ENCODE data around the gene FHIT.

FHIT gene

GRCh38 chr3:60953351-60953750, 297.9 kb downstream of the FHIT start:
- H3K27ac ChIP-seq (ENCODE audit: low read length): no peak overlapping the region
- H3K4me3 ChIP-seq (ENCODE audit: low read depth in 1 of 2, low read length in 2 of 2): no peak overlapping the region
- H3K9me3 ChIP-seq (ENCODE audit: control insufficient read depth in 1 of 2, low read length in 2 of 2): peaks cover 0 to 7% of the 10 kb centered on the region in 2 donors
- no peaks in the 10 kb centered on the region for H3K27me3 ChIP-seq (ENCODE audit: low read depth, low read length)
- H3K36me3 ChIP-seq (ENCODE audit: control insufficient read depth in 1 of 2, insufficient read depth in 2 of 2, low read length in 2 of 2): no peaks in the 10 kb centered on the region
- H3K4me1 ChIP-seq (ENCODE audit: control insufficient read depth in 1 of 2, insufficient read depth in 2 of 2, low read length in 2 of 2): no peaks in the 10 kb centered on the region

- H3K4me3 ChIP-seq (ENCODE audit: low read depth in 1 of 2, low read length in 2 of 2): no peak overlapping the region
- no peaks in the 10 kb centered on the region for H3K4me1 ChIP-seq (ENCODE audit: control insufficient read depth in 1 of 2, insufficient read depth in 2 of 2, low read length in 2 of 2)
- no peaks in the 10 kb centered on the region for H3K27me3 ChIP-seq (ENCODE audit: low read depth, low read length)
- H3K9me3 ChIP-seq (ENCODE audit: control insufficient read depth in 1 of 2, low read length in 2 of 2): peaks cover 0 to 7% of the 10 kb centered on the region in 2 donors
- no peak overlapping the region for H3K27ac ChIP-seq (ENCODE audit: low read length)
- H3K36me3 ChIP-seq (ENCODE audit: control insufficient read depth in 1 of 2, insufficient read depth in 2 of 2, low read length in 2 of 2): no peaks in the 10 kb centered on the region
Measured at GRCh38 chr3:60952055-60952454, 299.2 kb downstream of the FHIT start.

GRCh38 chr3:60949146-60949545, 302.1 kb downstream of the FHIT start:
- Histone ChIP-seq H3K4me3 (ENCODE audit: low read depth in 1 of 2, low read length in 2 of 2) (no peak overlapping the region), H3K27me3 (ENCODE audit: low read depth, low read length) (no peaks in the 10 kb centered on the region), H3K27ac (ENCODE audit: low read length) (no peak overlapping the region), H3K9me3 (ENCODE audit: control insufficient read depth in 1 of 2, low read length in 2 of 2) (no peaks in the 10 kb centered on the region), H3K4me1 (ENCODE audit: control insufficient read depth in 1 of 2, insufficient read depth in 2 of 2, low read length in 2 of 2) (no peaks in the 10 kb centered on the region), H3K36me3 (ENCODE audit: control insufficient read depth in 1 of 2, insufficient read depth in 2 of 2, low read length in 2 of 2) (no peaks in the 10 kb centered on the region)

GRCh38 chr3:60948488-60948887, 302.8 kb downstream of the FHIT start:
- Histone ChIP-seq H3K27ac (ENCODE audit: low read length) (no peak overlapping the region), H3K4me3 (ENCODE audit: low read depth in 1 of 2, low read length in 2 of 2) (no peak overlapping the region), H3K4me1 (ENCODE audit: control insufficient read depth in 1 of 2, insufficient read depth in 2 of 2, low read length in 2 of 2) (no peaks in the 10 kb centered on the region), H3K9me3 (ENCODE audit: control insufficient read depth in 1 of 2, low read length in 2 of 2) (no peaks in the 10 kb centered on the region), H3K27me3 (ENCODE audit: low read depth, low read length) (no peaks in the 10 kb centered on the region), H3K36me3 (ENCODE audit: control insufficient read depth in 1 of 2, insufficient read depth in 2 of 2, low read length in 2 of 2) (no peaks in the 10 kb centered on the region)

- no peaks in the 10 kb centered on the region for H3K4me1 ChIP-seq (ENCODE audit: control insufficient read depth in 1 of 2, insufficient read depth in 2 of 2, low read length in 2 of 2)
- H3K27ac ChIP-seq (ENCODE audit: low read length): no peak overlapping the region
- no peaks in the 10 kb centered on the region for H3K27me3 ChIP-seq (ENCODE audit: low read depth, low read length)
- no peaks in the 10 kb centered on the region for H3K36me3 ChIP-seq (ENCODE audit: control insufficient read depth in 1 of 2, insufficient read depth in 2 of 2, low read length in 2 of 2)
- no peaks in the 10 kb centered on the region for H3K9me3 ChIP-seq (ENCODE audit: control insufficient read depth in 1 of 2, low read length in 2 of 2)
- no peak overlapping the region for H3K4me3 ChIP-seq (ENCODE audit: low read depth in 1 of 2, low read length in 2 of 2)
Measured at GRCh38 chr3:60935709-60936108, 315.5 kb downstream of the FHIT start.

GRCh38 chr3:60933824-60934223, 317.4 kb downstream of the FHIT start:
- no peaks in the 10 kb centered on the region for H3K27me3 ChIP-seq (ENCODE audit: low read depth, low read length)
- no peak overlapping the region for H3K27ac ChIP-seq (ENCODE audit: low read length)
- no peak overlapping the region for H3K4me3 ChIP-seq (ENCODE audit: low read depth in 1 of 2, low read length in 2 of 2)
- no peaks in the 10 kb centered on the region for H3K4me1 ChIP-seq (ENCODE audit: control insufficient read depth in 1 of 2, insufficient read depth in 2 of 2, low read length in 2 of 2)
- no peaks in the 10 kb centered on the region for H3K9me3 ChIP-seq (ENCODE audit: control insufficient read depth in 1 of 2, low read length in 2 of 2)
- no peaks in the 10 kb centered on the region for H3K36me3 ChIP-seq (ENCODE audit: control insufficient read depth in 1 of 2, insufficient read depth in 2 of 2, low read length in 2 of 2)

- H3K27ac ChIP-seq (ENCODE audit: low read length): no peak overlapping the region
- H3K4me3 ChIP-seq (ENCODE audit: low read depth in 1 of 2, low read length in 2 of 2): no peak overlapping the region
- no peaks in the 10 kb centered on the region for H3K27me3 ChIP-seq (ENCODE audit: low read depth, low read length)
- no peaks in the 10 kb centered on the region for H3K36me3 ChIP-seq (ENCODE audit: control insufficient read depth in 1 of 2, insufficient read depth in 2 of 2, low read length in 2 of 2)
- no peaks in the 10 kb centered on the region for H3K4me1 ChIP-seq (ENCODE audit: control insufficient read depth in 1 of 2, insufficient read depth in 2 of 2, low read length in 2 of 2)
- no peaks in the 10 kb centered on the region for H3K9me3 ChIP-seq (ENCODE audit: control insufficient read depth in 1 of 2, low read length in 2 of 2)
Measured at GRCh38 chr3:60932643-60933042, 318.6 kb downstream of the FHIT start.

GRCh38 chr3:60932170-60932569, 319.1 kb downstream of the FHIT start:
- Histone ChIP-seq H3K27me3 (ENCODE audit: low read depth, low read length) (no peaks in the 10 kb centered on the region), H3K9me3 (ENCODE audit: control insufficient read depth in 1 of 2, low read length in 2 of 2) (no peaks in the 10 kb centered on the region)

GRCh38 chr3:60931452-60931851, 319.8 kb downstream of the FHIT start:
- Histone ChIP-seq H3K4me1 (ENCODE audit: control insufficient read depth in 1 of 2, insufficient read depth in 2 of 2, low read length in 2 of 2) (no peaks in the 10 kb centered on the region), H3K36me3 (ENCODE audit: control insufficient read depth in 1 of 2, insufficient read depth in 2 of 2, low read length in 2 of 2) (no peaks in the 10 kb centered on the region), H3K27ac (ENCODE audit: low read length) (no peak overlapping the region), H3K27me3 (ENCODE audit: low read depth, low read length) (no peaks in the 10 kb centered on the region), H3K9me3 (ENCODE audit: control insufficient read depth in 1 of 2, low read length in 2 of 2) (no peaks in the 10 kb centered on the region), H3K4me3 (ENCODE audit: low read depth in 1 of 2, low read length in 2 of 2) (no peak overlapping the region)

More at GRCh38 chr3:60932170-60932569, 319.1 kb downstream of the FHIT start:
- Histone ChIP-seq H3K36me3 (ENCODE audit: control insufficient read depth in 1 of 2, insufficient read depth in 2 of 2, low read length in 2 of 2) (no peaks in the 10 kb centered on the region), H3K4me1 (ENCODE audit: control insufficient read depth in 1 of 2, insufficient read depth in 2 of 2, low read length in 2 of 2) (no peaks in the 10 kb centered on the region), H3K27ac (ENCODE audit: low read length) (no peak overlapping the region), H3K4me3 (ENCODE audit: low read depth in 1 of 2, low read length in 2 of 2) (no peak overlapping the region)

GRCh38 chr3:60920519-60920918, 330.7 kb downstream of the FHIT start:
- Histone ChIP-seq H3K36me3 (ENCODE audit: control insufficient read depth in 1 of 2, insufficient read depth in 2 of 2, low read length in 2 of 2) (no peaks in the 10 kb centered on the region), H3K4me1 (ENCODE audit: control insufficient read depth in 1 of 2, insufficient read depth in 2 of 2, low read length in 2 of 2) (no peaks in the 10 kb centered on the region)

GRCh38 chr3:60919296-60919695, 332.0 kb downstream of the FHIT start:
- Histone ChIP-seq H3K27ac (ENCODE audit: low read length) (no peak overlapping the region), H3K36me3 (ENCODE audit: control insufficient read depth in 1 of 2, insufficient read depth in 2 of 2, low read length in 2 of 2) (no peaks in the 10 kb centered on the region), H3K4me3 (ENCODE audit: low read depth in 1 of 2, low read length in 2 of 2) (no peak overlapping the region), H3K9me3 (ENCODE audit: control insufficient read depth in 1 of 2, low read length in 2 of 2) (no peaks in the 10 kb centered on the region), H3K4me1 (ENCODE audit: control insufficient read depth in 1 of 2, insufficient read depth in 2 of 2, low read length in 2 of 2) (no peaks in the 10 kb centered on the region), H3K27me3 (ENCODE audit: low read depth, low read length) (no peaks in the 10 kb centered on the region)

More at GRCh38 chr3:60920519-60920918, 330.7 kb downstream of the FHIT start:
- no peak overlapping the region for H3K27ac ChIP-seq (ENCODE audit: low read length)
- H3K4me3 ChIP-seq (ENCODE audit: low read depth in 1 of 2, low read length in 2 of 2): no peak overlapping the region
- H3K9me3 ChIP-seq (ENCODE audit: control insufficient read depth in 1 of 2, low read length in 2 of 2): no peaks in the 10 kb centered on the region
- no peaks in the 10 kb centered on the region for H3K27me3 ChIP-seq (ENCODE audit: low read depth, low read length)

GRCh38 chr3:60917141-60917540, 334.1 kb downstream of the FHIT start:
- H3K27ac ChIP-seq (ENCODE audit: low read length): no peak overlapping the region
- no peaks in the 10 kb centered on the region for H3K27me3 ChIP-seq (ENCODE audit: low read depth, low read length)
- H3K36me3 ChIP-seq (ENCODE audit: control insufficient read depth in 1 of 2, insufficient read depth in 2 of 2, low read length in 2 of 2): no peaks in the 10 kb centered on the region
- peaks cover 0 to 4% of the 10 kb centered on the region in 2 donors for H3K9me3 ChIP-seq (ENCODE audit: control insufficient read depth in 1 of 2, low read length in 2 of 2)
- no peak overlapping the region for H3K4me3 ChIP-seq (ENCODE audit: low read depth in 1 of 2, low read length in 2 of 2)
- H3K4me1 ChIP-seq (ENCODE audit: control insufficient read depth in 1 of 2, insufficient read depth in 2 of 2, low read length in 2 of 2): no peaks in the 10 kb centered on the region
